ENCODE data around the gene PHPT1. TPM values are rescaled to one million over a fixed set of nuclear protein-coding genes. Genes with fewer than 3 reads are reported as not detected.

PHPT1 gene
- total and polyA plus RNA-seq, 2 experiments from 2014 or later = 86.2 to 437 TPM

GRCh38 chr9:136888454-136888853, 39.2 kb downstream of the PHPT1 start (continued):
- no peak for TF ChIP-seq NANOG (IDR thresholded peaks at IDR 0.05; ENCODE audit: borderline replicate concordance)
- TF ChIP-seq CTCF (conservative IDR thresholded peaks at IDR 0.05; ENCODE audit: low read depth in 2 of 2) = no peak
- no peak for TF ChIP-seq ZNF114 (CRISPR knock-in tag; IDR thresholded peaks at IDR 0.05)
- TF ChIP-seq ETS1 (IDR thresholded peaks at IDR 0.05) = no peak

- Mint-ChIP-seq H3K27ac (no peak overlapping the region), H3K9me3 (no peaks in the 10 kb centered on the region), H3K27me3 (ENCODE audit: insufficient read depth, low read depth, poor library complexity) (peaks cover 17% of the 10 kb centered on the region), H3K4me3 (no peak overlapping the region), H3K36me3 (ENCODE audit: low read depth) (peaks cover 10% of the 10 kb centered on the region), H3K4me1 (peaks cover 7% of the 10 kb centered on the region; the same call in 2 of the 3 replicates)
- H2AFZ ChIP-seq = no peak overlapping the region
- H3K27me3 ChIP-seq (ENCODE audit: insufficient read depth) = no peaks in the 10 kb centered on the region
- no peak overlapping the region for H3K27ac ChIP-seq (ENCODE audit: low read depth)
- no peaks in the 10 kb centered on the region for H3K9me2 ChIP-seq (ENCODE audit: insufficient read depth)
- H3F3A ChIP-seq (replicated peaks; ENCODE audit: low read depth) = no peaks in the 10 kb centered on the region
- no peak overlapping the region for H3K4me3 ChIP-seq
- H3K36me3 ChIP-seq (ENCODE audit: insufficient read depth) = no peaks in the 10 kb centered on the region
- H4K20me1 ChIP-seq (replicated peaks; ENCODE audit: insufficient read depth) = peaks cover 52% of the 10 kb centered on the region
- H3K79me2 ChIP-seq (replicated peaks; ENCODE audit: insufficient read depth) = peaks cover 77% of the 10 kb centered on the region
- no peak overlapping the region for H3K4me2 ChIP-seq
- DNase-seq (ENCODE audit: low spot score) (no peak), ATAC-seq (no peak)
- H3K4me1 ChIP-seq (ENCODE audit: insufficient read depth) = peaks cover 7% of the 10 kb centered on the region
- no peak for TF ChIP-seq JUNB (IDR thresholded peaks at IDR 0.05; ENCODE audit: unreplicated experiment)
- TF ChIP-seq POLR2AphosphoS5 (IDR thresholded peaks at IDR 0.05; ENCODE audit: low read depth) = no peak
- TF ChIP-seq ZNF462 (CRISPR knock-in tag; IDR thresholded peaks at IDR 0.05) = no peak
- no peak for TF ChIP-seq CTCF (conservative IDR thresholded peaks at IDR 0.05; ENCODE audit: low read depth in 2 of 2)
- no peak for TF ChIP-seq EZH2 (IDR thresholded peaks at IDR 0.05; ENCODE audit: low read depth, unreplicated experiment)
- TF ChIP-seq ETS1 (IDR thresholded peaks at IDR 0.05) = no peak
- TF ChIP-seq ZNF331 (CRISPR knock-in tag; IDR thresholded peaks at IDR 0.05; ENCODE audit: low read depth) = no peak
Observed at GRCh38 chr9:136889858-136890257, 40.6 kb downstream of the PHPT1 start.

Measured in GM23338 (cell line).